HEK293T (cell line): ENCODE results near the gene GRIK4.

Experiments used
- BHLHE40 ChIP-seq: fragments of 450-650 bp; IDR thresholded peaks from 2 replicates; pipeline ENCODE4 v1.6.1; 2016; ENCODE audit warnings: mild to moderate bottlenecking, moderate library complexity, borderline replicate concordance
- FOXK2 ChIP-seq: fragments of 450-650 bp; IDR thresholded peaks from 2 replicates; pipeline ENCODE4 v1.6.1; 2016; ENCODE audit warnings: mild to moderate bottlenecking
- FOXM1 ChIP-seq: fragments of 450-650 bp; IDR thresholded peaks from 2 replicates; pipeline ENCODE4 v1.6.1; 2017; ENCODE audit warnings: mild to moderate bottlenecking, borderline replicate concordance
- HDGF ChIP-seq: fragments of 450-650 bp; IDR thresholded peaks from 2 replicates; pipeline ENCODE4 v1.6.1; 2017; ENCODE audit warnings: antibody characterized with exemption, borderline replicate concordance
- LEF1 ChIP-seq: fragments of 450-650 bp; IDR thresholded peaks from 2 replicates; pipeline ENCODE4 v1.6.1; 2017; ENCODE audit warnings: mild to moderate bottlenecking, borderline replicate concordance
- SP1 ChIP-seq: fragments of 450-650 bp; IDR thresholded peaks from 2 replicates; pipeline ENCODE4 v1.6.1; 2017
- ZNF384 ChIP-seq: fragments of 450-650 bp; IDR thresholded peaks from 2 replicates; pipeline ENCODE4 v1.6.1; 2016
- TF ChIP-seq, protein P1 (sequence below): fragments of 450-650 bp; IDR thresholded peaks from 2 replicates; pipeline ENCODE4 v1.6.1; 2016

DNA sequence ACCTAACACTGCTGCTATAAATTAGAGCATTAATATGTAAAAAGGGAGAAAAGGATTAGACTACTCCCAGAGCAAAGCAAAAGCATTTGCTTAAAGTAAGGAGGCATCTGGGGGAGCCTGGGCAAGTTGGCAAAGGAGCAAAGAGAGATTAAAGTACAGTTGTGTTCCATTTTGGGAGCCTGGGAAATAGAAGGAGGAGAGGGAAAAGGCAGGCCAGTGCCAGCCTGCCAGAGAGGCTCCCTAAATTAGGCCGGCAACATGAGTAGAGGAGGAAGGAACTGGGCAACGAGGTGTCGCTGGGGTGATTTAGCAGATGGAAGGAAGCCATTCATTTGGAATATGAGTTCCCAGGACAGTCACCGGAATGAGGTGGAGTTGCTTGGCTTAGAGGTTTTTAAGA lies 326.1 kb downstream of the GRIK4 start:
- TF ChIP-seq FOXM1 (no peak), SP1 (no peak), LEF1 (no peak), FOXK2 (no peak), BHLHE40 (no peak), ZNF384 (no peak), HDGF (no peak)
- TF ChIP-seq, protein P1, sequence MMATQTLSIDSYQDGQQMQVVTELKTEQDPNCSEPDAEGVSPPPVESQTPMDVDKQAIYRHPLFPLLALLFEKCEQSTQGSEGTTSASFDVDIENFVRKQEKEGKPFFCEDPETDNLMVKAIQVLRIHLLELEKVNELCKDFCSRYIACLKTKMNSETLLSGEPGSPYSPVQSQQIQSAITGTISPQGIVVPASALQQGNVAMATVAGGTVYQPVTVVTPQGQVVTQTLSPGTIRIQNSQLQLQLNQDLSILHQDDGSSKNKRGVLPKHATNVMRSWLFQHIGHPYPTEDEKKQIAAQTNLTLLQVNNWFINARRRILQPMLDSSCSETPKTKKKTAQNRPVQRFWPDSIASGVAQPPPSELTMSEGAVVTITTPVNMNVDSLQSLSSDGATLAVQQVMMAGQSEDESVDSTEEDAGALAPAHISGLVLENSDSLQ = no peak
